Eye (tissue), 1 donor: ENCODE data around the gene MYRF.

Experiments
- DNase-seq: peaks from one replicate; pipeline ENCODE4 v3.0.0-alpha.2; 2015

The MYRF gene

GRCh38 chr11:61719978-61720377, 32.5 kb upstream of the MYRF start:
- DNase-seq: no peak

- DNase-seq: no peak
Measured at GRCh38 chr11:61720597-61720996, 31.8 kb upstream of the MYRF start.

GRCh38 chr11:61724437-61724836, 28.0 kb upstream of the MYRF start:
- DNase-seq: no peak

- no peak for DNase-seq
Measured at GRCh38 chr11:61725781-61726231, 26.6 kb upstream of the MYRF start.

- no peak for DNase-seq
Measured at GRCh38 chr11:61726775-61727174, 25.7 kb upstream of the MYRF start.

- no peak for DNase-seq
Measured at GRCh38 chr11:61727401-61727811, 25.0 kb upstream of the MYRF start.

- DNase-seq: no peak
Measured at GRCh38 chr11:61728066-61728939, 24.1 kb upstream of the MYRF start.

- no peak for DNase-seq
Measured at GRCh38 chr11:61728940-61729219, 23.6 kb upstream of the MYRF start.

GRCh38 chr11:61730240-61730994, 22.0 kb upstream of the MYRF start:
- DNase-seq: no peak

GRCh38 chr11:61731211-61731951, 21.1 kb upstream of the MYRF start:
- no peak for DNase-seq

GRCh38 chr11:61731952-61732675, 20.3 kb upstream of the MYRF start:
- no peak for DNase-seq

- no peak for DNase-seq
Measured at GRCh38 chr11:61732705-61733104, 19.7 kb upstream of the MYRF start.

GRCh38 chr11:61733120-61733978, 19.1 kb upstream of the MYRF start:
- peak; percentile 94 for DNase-seq

- no peak for DNase-seq
Measured at GRCh38 chr11:61734767-61735166, 17.7 kb upstream of the MYRF start.

- DNase-seq: no peak
Measured at GRCh38 chr11:61735391-61735790, 17.0 kb upstream of the MYRF start.

GRCh38 chr11:61736310-61736709, 16.1 kb upstream of the MYRF start:
- DNase-seq: no peak

- DNase-seq: no peak
Measured at GRCh38 chr11:61737131-61737530, 15.3 kb upstream of the MYRF start.

GRCh38 chr11:61737636-61738386, 14.6 kb upstream of the MYRF start:
- DNase-seq: no peak

- DNase-seq: no peak
Measured at GRCh38 chr11:61738776-61739175, 13.7 kb upstream of the MYRF start.

- no peak for DNase-seq
Measured at GRCh38 chr11:61739413-61739812, 13.0 kb upstream of the MYRF start.

GRCh38 chr11:61739966-61740365, 12.5 kb upstream of the MYRF start:
- DNase-seq: no peak
